Breast epithelium (tissue), 4 donors: ENCODE measurements around the gene KLK4. TPM values are rescaled to one million over a fixed set of nuclear protein-coding genes. Genes with fewer than 3 reads are reported as not detected.
A peak's percentile ranks its signal among the peaks of the same experiment; 100 is the strongest.

Experiments used
- DNase-seq, 2 donors: peaks; one replicate each; pipeline ENCODE4 v3.0.0-alpha.2; 2019; ENCODE audit warnings: low spot score in 2 of 2
- H3K27ac ChIP-seq, 2 donors: fragments of 200-600 bp; sonication (generic) in 1 of 2; one replicate each; pipeline ENCODE4 v1.5.1; 2016 to 2019; ENCODE audit warnings: mild to moderate bottlenecking in 1 of 2
- H3K27me3 ChIP-seq, 2 donors: fragments of 200-600 bp; sonication (generic) in 1 of 2; one replicate each; pipeline versions ENCODE4 v1.5.1 to v1.6.0; 2017 to 2019; ENCODE audit warnings: control low read depth in 1 of 2, mild to moderate bottlenecking in 1 of 2
- H3K36me3 ChIP-seq: fragments of 200-600 bp; one replicate; pipeline ENCODE4 v1.5.1; 2019
- H3K4me1 ChIP-seq, 2 donors: fragments of 200-600 bp; sonication (generic); one replicate each; pipeline ENCODE4 v1.5.1; 2016 to 2019; ENCODE audit warnings: control low read depth in 1 of 2
- H3K4me3 ChIP-seq, 3 donors: fragments of 200-600 bp; sonication (generic); 1 replicate in 2 of 3; 2 replicates in 1 of 3; pipeline ENCODE4 v1.5.1; 2016 to 2019; ENCODE audit warnings: mild to moderate bottlenecking in 3 of 3, moderate library complexity in 2 of 3
- H3K9me3 ChIP-seq, 2 donors: fragments of 200-600 bp; sonication (generic) in 1 of 2; one replicate each; pipeline ENCODE4 v1.5.1; 2016 to 2019; ENCODE audit warnings: control low read depth in 1 of 2
- POLR2A ChIP-seq: fragments of 450-650 bp; IDR thresholded peaks from one replicate; pipeline ENCODE4 v1.6.1; 2016; ENCODE audit warnings: antibody characterized with exemption, mild to moderate bottlenecking, moderate library complexity
- POLR2AphosphoS5 ChIP-seq, 3 donors: sonication (generic); formaldehyde crosslinking; IDR thresholded peaks; one replicate each; pipeline ENCODE4 v1.6.1; 2017; ENCODE audit warnings: antibody characterized with exemption in 3 of 3
- intact Hi-C: fragments of 100-400 bp; cut with DNase I; formaldehyde crosslinking; loops from one replicate; pipeline ENCODE4 v1.15.1; 2023; ENCODE audit warnings: low total_unique reads
- total RNA-seq, 3 donors: library from RNA; depleted of rRNA; stranded (reverse); fragments of >200 nt; gene quantifications; one replicate each; pipeline ENCODE4 v1.1.0, GENCODE V29; 2016
- TF ChIP-seq, protein P1 (sequence below), 3 donors: fragments of 450-650 bp; IDR thresholded peaks; one replicate each; pipeline ENCODE4 v1.5.1; 2016 to 2017; ENCODE audit warnings: antibody characterized with exemption in 3 of 3, mild to moderate bottlenecking in 3 of 3, moderate library complexity in 3 of 3

Gene KLK4
- total RNA-seq, 3 donors from 2014 or later, result not detected

DNA sequence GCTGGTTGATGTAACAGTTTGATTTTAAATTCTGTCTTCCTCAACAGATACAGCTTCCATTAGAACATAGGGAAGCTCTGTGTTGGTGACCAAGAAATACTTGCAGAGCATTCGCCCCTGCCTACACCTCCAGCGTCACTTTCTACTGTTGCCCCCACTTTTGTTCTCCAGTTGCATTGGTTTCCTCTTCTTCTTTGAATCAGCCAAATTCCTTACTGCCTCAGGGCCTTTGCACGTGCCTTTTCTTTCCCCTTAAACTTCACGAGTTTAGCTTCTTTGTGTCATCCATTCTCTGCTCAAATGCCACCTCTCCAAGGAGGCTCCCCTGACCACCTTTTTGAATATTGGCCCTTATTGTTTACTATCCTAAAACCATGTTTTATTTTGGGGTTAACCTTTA is 35.9 kb upstream of the KLK4 start:
- intact Hi-C loops, result no loop called here
- Histone ChIP-seq H3K4me1 (no peaks in the 10 kb centered on the region), H3K27ac (no peak overlapping the region), H3K36me3 (no peaks in the 10 kb centered on the region), H3K4me3 (no peak overlapping the region), H3K9me3 (no peaks in the 10 kb centered on the region), H3K27me3 (no peaks in the 10 kb centered on the region)
- TF ChIP-seq, protein P1, sequence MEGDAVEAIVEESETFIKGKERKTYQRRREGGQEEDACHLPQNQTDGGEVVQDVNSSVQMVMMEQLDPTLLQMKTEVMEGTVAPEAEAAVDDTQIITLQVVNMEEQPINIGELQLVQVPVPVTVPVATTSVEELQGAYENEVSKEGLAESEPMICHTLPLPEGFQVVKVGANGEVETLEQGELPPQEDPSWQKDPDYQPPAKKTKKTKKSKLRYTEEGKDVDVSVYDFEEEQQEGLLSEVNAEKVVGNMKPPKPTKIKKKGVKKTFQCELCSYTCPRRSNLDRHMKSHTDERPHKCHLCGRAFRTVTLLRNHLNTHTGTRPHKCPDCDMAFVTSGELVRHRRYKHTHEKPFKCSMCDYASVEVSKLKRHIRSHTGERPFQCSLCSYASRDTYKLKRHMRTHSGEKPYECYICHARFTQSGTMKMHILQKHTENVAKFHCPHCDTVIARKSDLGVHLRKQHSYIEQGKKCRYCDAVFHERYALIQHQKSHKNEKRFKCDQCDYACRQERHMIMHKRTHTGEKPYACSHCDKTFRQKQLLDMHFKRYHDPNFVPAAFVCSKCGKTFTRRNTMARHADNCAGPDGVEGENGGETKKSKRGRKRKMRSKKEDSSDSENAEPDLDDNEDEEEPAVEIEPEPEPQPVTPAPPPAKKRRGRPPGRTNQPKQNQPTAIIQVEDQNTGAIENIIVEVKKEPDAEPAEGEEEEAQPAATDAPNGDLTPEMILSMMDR (IDR thresholded peaks at IDR 0.05), result no peak
- TF ChIP-seq POLR2A (no peak), POLR2AphosphoS5 (IDR thresholded peaks at IDR 0.05) (no peak)
- no peak for DNase-seq

DNA sequence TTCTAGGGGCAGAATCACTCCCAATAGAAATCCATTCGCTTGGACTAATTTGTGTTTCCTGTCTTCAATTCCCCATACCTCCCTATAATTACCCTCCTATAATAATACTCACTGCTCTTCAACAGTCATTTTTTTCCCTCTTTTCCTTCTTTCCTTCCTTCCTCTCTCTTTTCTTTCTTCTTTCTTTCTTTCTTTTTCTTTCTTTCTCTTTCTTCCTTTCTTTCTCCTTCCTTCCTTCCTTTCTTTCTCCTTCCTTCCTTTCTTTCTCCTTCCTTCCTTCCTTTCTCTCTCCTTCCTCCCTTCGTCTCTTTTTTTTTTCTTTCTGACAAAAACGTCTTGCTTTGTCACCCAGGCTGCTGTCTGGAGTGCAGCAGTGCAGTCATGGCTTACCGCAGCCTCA is 33.6 kb upstream of the KLK4 start:
- TF ChIP-seq, protein P1 (IDR thresholded peaks at IDR 0.05), result no peak

DNA sequence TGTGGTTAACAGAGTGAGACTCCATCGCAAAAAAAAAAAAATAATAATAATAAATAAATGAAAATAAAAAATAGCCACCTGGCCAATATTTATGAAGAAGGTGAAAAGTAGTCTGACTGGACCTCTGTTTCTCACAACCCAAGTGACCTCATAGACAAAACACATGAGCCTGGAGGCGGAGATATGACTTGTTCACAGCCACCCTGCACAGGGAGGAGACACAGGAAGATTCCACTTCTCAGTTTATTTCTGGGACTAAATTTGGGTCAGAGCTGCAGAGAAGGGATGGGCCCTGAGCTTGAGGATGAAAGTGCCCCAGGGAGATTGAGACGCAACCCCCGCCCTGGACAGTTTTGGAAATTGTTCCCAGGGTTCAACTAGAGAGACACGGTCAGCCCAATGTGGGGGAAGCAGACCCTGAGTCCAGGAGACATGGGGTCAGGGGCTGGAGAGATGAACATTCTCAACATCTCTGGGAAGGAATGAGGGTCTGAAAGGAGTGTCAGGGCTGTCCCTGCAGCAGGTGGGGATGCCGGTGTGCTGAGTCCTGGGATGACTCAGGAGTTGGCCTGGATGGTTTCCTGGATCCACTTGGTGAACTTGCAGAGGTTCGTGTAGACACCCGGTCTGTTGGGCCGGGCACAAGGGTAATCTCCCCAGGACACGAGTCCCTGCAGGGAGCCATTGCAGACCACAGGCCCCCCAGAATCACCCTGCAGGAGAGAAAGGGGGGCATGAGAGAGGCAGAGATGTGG is 32.1 kb upstream of the KLK4 start:
- H3K27me3 ChIP-seq, result no peaks in the 10 kb centered on the region
- intact Hi-C loops, result no loop called here

More for the DNA sequence above, 33.6 kb upstream of the KLK4 start:
- no peaks in the 10 kb centered on the region for H3K4me1 ChIP-seq
- no peaks in the 10 kb centered on the region for H3K9me3 ChIP-seq
- H3K27me3 ChIP-seq, result no peaks in the 10 kb centered on the region
- H3K27ac ChIP-seq, result no peak overlapping the region
- H3K36me3 ChIP-seq, result no peaks in the 10 kb centered on the region
- intact Hi-C loops, result no loop called here
- no peak overlapping the region for H3K4me3 ChIP-seq
- no peak for DNase-seq

DNA sequence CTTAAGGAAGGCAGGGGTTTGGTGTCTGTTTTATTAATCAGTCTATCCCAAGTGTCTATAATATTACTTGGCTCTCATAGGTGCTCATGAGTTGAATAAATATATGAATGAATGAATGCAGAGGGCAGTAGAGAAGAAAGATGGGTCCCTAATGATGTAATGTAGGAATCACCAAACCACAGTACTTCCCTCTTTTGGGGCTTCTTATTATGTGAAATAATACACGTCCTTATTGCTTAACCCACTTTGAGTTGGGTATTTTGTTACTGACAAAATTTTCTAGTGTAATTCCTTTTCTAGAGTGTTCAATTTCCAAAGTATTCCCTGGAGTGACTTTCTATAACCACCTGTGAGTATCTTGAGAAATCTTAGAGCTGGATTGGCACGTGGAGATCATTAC is 28.4 kb upstream of the KLK4 start:
- Histone ChIP-seq H3K9me3 (no peaks in the 10 kb centered on the region), H3K4me1 (no peaks in the 10 kb centered on the region), H3K4me3 (no peak overlapping the region), H3K27ac (no peak overlapping the region), H3K27me3 (no peaks in the 10 kb centered on the region), H3K36me3 (no peaks in the 10 kb centered on the region)
- DNase-seq, result no peak
- intact Hi-C loops, result loop anchor here (10.0 kb wide), 1 partner anchor 75 kb away; the partner anchor contains the start of gene KLK10
- TF ChIP-seq POLR2AphosphoS5 (IDR thresholded peaks at IDR 0.05) (no peak), POLR2A (no peak)
- TF ChIP-seq, protein P1 (IDR thresholded peaks at IDR 0.05), result no peak

More for the DNA sequence above, 32.1 kb upstream of the KLK4 start:
- DNase-seq, result no peak
- Histone ChIP-seq H3K9me3 (no peaks in the 10 kb centered on the region), H3K4me3 (no peak overlapping the region), H3K36me3 (no peaks in the 10 kb centered on the region), H3K27ac (no peak overlapping the region), H3K4me1 (no peaks in the 10 kb centered on the region)
- TF ChIP-seq POLR2AphosphoS5 (IDR thresholded peaks at IDR 0.05), result no peak
- TF ChIP-seq, protein P1 (IDR thresholded peaks at IDR 0.05), result no peak
- no peak for TF ChIP-seq POLR2A

DNA sequence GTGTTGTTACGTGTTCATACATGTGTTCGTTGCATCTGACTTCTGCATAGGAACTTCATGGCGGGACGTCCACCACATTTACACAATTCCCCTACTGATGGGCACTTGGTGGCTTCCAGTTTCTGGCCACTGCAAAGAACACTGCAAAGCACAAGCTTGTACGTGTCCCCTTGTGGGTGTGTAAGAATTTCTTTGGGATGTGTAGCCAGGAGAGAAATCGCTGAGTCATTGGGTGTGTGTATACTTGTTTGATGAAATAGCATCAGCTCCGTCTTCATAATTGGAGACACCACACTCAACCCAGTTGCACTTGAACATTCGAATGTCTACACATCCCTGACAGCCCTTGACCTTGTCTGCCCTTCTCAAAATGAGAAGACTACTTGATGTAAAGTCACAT is 22.4 kb upstream of the KLK4 start:
- Histone ChIP-seq H3K9me3 (no peaks in the 10 kb centered on the region), H3K4me1 (no peaks in the 10 kb centered on the region), H3K36me3 (no peaks in the 10 kb centered on the region), H3K27ac (peak overlapping the region in 1 of 2 donors; percentile 42), H3K4me3 (no peak overlapping the region), H3K27me3 (peaks cover 0 to 4% of the 10 kb centered on the region in 2 donors)
- no peak for TF ChIP-seq POLR2A
- intact Hi-C loops, result loop anchor here (10.0 kb wide), 1 partner anchor 81 kb away; the partner anchor contains the start of gene KLK10
- DNase-seq, result no peak
